ENCODE measurements around the gene RTRAF.

The RTRAF gene

DNA sequence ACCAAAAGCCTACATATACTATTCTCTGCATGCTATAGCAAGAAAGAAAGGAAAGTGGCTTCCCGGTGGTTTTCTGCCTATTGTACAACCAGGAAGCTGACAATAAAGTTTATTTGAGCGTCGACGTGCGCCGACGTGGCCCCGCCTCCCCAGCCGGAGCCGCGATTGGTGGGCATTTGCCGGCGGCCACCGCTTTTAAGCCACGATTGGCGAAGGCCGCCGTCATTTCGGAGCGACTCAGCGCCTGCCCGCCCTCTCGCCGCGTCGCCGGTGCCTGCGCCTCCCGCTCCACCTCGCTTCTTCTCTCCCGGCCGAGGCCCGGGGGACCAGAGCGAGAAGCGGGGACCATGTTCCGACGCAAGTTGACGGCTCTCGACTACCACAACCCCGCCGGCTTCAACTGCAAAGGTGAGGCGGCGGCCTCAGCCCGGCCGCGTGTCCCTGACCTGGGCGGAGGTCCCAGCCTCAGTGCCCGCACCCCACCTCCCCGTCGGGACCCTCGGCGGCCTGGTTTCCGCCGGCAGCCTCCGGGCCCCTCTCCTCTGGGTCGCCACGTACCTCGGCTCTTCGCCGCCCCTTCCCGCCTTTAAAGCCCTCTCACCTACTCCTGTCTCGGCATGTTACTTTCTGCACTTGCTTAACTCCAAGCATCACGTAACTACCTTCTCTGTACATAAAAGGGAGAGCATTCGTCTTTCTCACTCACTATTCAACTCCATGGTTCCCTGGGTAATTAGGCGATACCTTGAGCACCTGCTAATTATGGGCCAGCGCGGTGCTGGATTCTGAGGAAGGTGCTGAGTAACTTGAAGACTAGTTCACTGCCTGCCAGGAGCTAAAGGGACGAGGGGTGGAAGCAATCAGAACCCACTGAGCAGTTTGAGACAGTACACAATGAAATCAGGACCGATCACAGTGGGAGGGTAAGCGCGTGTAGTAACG lies at the start of gene RTRAF:
TSS of gene RTRAF (plus strand) at position 254 of the 942 bp plus-strand sequence. CDS start at position 348, 94 bp downstream.
- peak; percentile 86 to 96 for DNase-seq

DNA sequence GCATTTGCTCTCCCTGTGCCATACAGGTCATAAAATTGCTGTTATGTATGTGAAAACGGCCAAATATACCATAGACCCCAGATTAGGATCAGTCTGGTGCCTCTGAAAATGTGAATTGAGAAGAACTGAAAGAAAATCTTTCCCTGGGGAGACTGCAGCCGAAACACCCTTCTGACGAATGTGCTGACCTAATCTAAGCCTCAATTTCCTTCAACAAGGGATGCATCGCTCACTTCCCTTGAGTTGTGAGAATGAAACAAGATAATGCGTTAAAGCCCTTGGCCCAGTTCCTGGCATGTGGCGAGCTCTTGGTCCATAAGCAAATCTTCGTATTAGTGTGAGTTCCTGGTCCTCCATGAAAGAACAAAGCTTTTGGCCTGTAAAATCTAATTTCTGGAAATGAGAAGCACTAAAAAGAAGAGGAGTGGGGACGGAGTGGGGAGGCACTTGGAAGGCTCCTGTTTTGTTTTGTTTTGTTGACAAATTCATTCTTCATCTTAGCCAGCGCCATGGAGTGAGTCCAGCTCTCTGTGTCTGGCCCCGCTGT lies 49.5 kb upstream of the RTRAF start:
- DNase-seq, result no peak

DNA sequence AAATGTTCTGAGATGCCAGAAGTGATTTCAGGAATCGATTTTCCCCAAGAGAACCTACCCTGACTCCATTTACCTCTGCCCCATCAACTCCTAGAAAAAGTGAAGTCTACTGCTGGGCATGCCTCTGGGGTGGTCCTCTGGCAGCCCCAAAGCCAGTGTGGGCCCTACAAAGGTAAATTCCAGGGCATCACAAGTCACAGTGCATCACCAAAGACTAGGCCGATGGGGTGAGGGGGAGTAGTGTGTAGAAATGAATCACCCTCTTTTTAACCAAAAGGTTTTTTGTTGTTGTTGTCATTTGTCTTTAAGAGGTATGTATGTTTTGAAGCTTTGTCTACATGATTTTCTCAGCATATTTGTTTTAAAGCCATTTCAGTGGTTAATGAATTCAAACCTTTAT lies 46.4 kb upstream of the RTRAF start:
- DNase-seq, result no peak

DNA sequence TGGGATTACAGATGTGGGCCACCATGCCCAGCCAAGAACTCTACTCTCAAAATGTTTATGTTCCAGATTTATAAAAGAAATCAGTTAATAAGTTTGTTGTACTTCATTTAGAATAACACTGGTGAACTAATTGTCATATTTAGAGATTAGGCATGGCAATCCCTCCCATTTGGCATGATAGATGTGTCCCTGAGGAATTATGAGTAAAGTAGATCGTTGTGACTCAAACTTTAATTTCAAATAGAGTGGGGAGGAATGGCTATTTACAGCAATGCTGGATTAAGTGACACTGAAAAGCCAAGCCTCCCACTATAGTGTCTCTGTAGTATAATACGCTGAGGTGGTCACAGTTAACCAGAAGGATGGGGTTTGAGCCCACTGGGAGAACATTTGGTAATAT lies 39.3 kb upstream of the RTRAF start:
- DNase-seq, result no peak

DNA sequence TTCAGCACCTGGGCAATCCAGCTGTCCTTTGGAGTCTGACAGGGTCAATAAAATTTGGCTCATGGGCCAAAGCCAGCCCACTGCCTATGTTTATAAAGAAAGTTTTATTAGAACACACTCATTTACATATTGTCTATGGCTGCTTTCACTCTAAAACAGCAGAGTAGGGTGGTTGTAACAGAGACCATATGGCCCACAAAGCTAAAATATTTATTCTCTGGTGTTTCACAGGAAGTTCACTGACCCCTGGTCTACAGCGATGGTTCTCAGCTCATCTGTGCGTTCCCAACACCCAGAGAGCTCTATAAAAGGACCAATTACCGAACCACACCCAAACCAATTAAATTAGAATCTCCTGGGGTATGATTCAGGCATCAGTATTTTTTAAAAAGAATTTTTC lies 37.7 kb upstream of the RTRAF start:
- no peak for DNase-seq

DNA sequence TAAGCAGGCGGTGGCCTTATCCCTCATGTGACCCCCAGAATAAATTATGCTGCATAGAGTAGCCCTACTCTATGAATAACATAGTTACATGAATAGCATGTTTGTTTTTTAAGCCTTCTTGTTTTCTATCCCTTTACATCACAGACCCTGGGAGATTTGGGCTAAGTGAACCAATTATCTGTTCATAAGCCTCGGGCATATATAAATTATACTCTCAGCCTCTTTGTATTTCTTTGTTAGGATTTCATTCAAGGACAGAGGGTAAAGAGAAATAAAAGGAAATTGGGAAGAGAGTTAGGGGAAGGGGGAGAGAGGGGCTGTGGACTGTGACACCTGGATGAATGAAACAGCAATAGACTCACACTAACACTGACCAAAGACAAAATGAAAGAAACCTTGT lies 35.3 kb upstream of the RTRAF start:
- DNase-seq, result no peak

- DNase-seq, result no peak
These were observed 34.7 kb upstream of the RTRAF start for GRCh38 chr14:51954657-51955056.

DNA sequence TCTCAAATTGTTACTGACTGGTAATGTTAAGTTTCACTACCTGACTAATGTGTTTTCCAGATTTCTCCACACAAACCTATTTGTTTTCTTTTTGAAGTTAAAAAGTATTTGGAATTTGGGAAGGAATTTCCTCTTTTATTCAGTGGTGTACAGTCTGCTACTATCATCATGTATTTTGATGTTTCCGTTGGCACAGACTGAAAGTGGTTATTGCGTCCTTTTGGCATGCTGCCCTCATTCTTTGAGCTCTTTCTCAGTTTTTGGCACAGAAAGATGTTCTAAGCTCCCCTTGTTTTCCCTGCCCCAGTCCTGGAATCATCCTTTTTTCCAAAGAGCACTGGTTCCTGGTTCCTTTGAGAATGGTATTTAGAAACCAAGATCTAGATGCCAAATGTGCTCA lies 31.4 kb upstream of the RTRAF start:
- DNase-seq, result no peak

DNA sequence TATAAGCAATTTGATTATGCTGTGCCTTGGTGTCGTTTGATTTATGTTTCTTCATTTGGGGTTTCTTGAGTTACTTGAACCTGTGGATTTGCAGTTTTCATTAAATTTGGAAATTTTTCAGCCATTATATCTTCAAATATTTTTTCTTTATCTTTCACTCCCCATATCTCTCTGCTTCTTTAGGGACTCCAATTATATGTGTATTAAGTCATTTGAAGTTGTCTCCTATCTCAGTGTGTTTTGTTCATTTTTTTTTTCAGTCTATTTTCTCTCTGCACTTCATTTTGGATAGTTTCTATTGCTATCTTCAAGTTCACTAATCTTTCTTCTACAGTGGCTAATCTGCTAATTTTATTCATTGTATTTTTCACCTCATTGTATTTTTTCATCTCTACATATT lies 29.4 kb upstream of the RTRAF start:
- no peak for DNase-seq

DNA sequence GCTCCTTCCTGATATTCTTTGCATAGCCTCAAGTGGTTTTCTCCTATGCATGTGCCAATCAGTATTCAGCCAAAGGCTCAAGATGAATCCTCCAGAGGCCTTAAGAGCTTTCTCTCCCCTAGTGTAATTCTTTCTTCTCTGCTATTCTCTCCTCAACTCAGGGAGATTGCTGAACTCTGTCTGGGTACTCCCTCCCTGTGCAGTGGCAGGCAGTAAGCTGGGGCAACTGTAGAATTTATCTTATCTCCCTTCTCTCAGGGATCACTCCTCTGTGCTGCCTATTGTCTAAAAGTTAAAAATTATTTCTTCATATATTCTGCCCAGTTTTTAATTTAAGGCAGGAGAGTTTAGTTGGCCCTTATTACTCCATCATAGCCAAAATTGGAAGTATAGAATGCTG lies 28.5 kb upstream of the RTRAF start:
- no peak for DNase-seq

- DNase-seq, result no peak
These were observed 26.6 kb upstream of the RTRAF start for GRCh38 chr14:51962711-51963110.

GRCh38 chr14:51963286-51963685 lies 26.1 kb upstream of the RTRAF start:
- no peak for DNase-seq

- DNase-seq, result no peak
These were observed 21.8 kb upstream of the RTRAF start for GRCh38 chr14:51967521-51967920.

GRCh38 chr14:51969852-51970540 lies 19.4 kb upstream of the RTRAF start:
- DNase-seq, result no peak

DNA sequence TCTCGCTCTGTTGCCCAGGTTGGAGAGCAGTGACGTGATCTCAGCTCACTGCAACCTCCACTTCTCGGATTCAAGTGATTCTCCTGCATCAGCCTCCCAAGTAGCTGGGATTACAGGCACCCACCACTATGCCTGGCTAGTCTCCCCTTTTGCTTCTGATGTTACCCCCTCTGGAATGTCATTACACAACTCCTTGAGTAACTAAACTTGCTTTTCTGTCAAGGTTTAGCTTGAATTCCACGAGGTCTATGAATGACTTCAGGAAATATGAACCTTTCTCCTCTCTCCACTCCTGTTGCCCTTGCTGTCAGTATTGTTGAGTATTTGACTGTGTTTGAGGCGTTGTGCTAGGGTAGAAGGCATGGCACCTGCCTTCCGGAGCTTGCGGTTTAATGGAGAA lies 16.8 kb upstream of the RTRAF start:
- DNase-seq, result no peak

DNA sequence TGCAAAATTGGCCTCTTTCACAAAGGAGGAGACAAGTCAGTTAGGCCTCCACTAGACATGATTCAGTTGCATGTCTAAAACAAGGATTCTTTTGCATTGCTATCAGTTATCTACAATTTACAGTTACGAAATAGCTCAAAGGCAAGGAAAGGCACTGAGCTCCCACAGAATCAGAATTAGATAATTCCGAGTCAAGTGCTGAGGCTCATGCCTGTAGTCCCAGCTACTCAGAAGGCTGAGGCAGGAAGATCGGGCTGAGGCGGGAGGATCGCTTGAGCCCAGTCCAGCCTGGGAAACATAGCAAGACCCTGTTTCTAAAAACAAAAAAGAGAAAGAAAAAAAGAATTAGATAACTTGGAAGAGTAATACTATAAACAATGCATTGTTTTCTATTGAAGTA lies 12.3 kb upstream of the RTRAF start:
- DNase-seq, result no peak

DNA sequence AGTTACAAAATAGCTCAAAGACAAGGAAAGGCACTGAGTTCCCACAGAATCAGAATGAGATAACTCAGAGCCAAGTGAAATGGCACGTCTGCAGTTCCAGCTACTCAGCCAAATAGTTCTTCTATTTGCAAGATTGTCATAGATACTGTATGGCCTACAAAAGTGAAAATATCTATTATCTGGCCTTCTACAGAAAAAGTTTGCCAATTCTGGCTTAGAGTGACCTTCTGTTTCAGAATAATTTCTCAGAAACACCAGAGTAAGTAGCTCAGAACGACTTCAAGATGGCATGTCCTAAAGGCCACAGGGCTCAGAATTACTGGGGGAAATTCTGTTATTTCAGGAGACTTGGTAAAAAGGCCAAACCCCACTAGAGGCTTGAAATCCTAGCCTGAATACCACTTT lies 10.7 kb upstream of the RTRAF start:
- no peak for DNase-seq

DNA sequence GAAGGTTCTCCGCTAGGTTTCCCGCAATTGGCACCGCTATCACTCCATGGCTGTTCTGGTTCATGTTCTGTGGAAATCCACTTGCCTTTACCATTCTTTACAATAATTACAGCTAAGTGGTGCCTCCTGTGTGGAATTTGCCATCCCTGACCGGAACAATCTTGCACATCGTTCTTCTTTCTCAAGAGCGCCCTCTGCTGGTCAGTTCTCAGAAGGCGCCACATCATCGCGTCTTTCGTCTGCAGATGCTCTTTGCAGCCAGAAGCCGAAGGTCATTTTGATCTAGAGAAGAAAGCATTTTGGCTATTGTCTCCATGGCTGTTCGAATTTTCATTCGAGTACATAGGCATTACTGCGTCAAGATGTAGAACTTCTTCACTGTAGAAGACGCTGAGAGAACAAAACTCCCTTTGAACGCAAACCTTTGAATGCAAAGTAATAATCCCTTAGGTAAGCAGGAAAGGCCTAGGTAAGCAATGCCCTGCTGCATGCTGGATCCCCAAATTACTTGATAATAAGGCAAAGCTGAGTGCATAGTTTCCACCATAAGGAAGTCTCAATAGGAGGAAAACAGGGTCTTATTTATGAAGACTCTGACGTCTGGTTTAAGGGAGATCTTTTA lies 10.1 kb upstream of the RTRAF start:
- peak; percentile 55 to 79 for DNase-seq

GRCh38 chr14:51981218-51981854 lies 8.0 kb upstream of the RTRAF start:
- no peak for DNase-seq

- no peak for DNase-seq
These were observed 1.1 kb upstream of the RTRAF start for GRCh38 chr14:51988221-51988620.

- DNase-seq, result no peak
These were observed 1.1 kb downstream of the RTRAF start for GRCh38 chr14:51990488-51990887.

GRCh38 chr14:51993285-51993920 lies 4.1 kb downstream of the RTRAF start:
- no peak for DNase-seq

Data from hippocampal formation (tissue), 2 donors.